Neural cell (in vitro differentiated cells): ENCODE data around the gene LILRB3. TPM values are rescaled to one million over a fixed set of nuclear protein-coding genes. Genes with fewer than 3 reads are reported as not detected.

Source experiments
- H2AFZ ChIP-seq: fragments of 200-600, 300-800 bp; sonication (generic), shearing (Covaris generic); 2 replicates; pipeline ENCODE4 v1.6.0; 2014; ENCODE audit warnings: low read depth, mild to moderate bottlenecking, antibody characterized with exemption, low read length, moderate library complexity
- H3F3A ChIP-seq: fragments of 200-600 bp; shearing (Covaris generic); 2 replicates; pipeline ENCODE4 v1.6.1; 2016; ENCODE audit warnings: mild to moderate bottlenecking, moderate library complexity, mixed read lengths, antibody characterized with exemption, low read length; ENCODE audit not compliant: insufficient read depth, poor library complexity, severe bottlenecking
- H3K27ac ChIP-seq: fragments of 200-600, 300-800 bp; sonication (generic), shearing (Covaris generic); 2 replicates; pipeline ENCODE4 v1.5.1; 2014; ENCODE audit warnings: mild to moderate bottlenecking, low read length, moderate library complexity
- H3K27me3 ChIP-seq: fragments of 300-800, 200-600 bp; sonication (generic), shearing (Covaris generic); 2 replicates; pipeline ENCODE4 v1.6.0; 2014; ENCODE audit warnings: mild to moderate bottlenecking, low read depth, low read length, moderate library complexity; ENCODE audit not compliant: insufficient read depth
- H3K36me3 ChIP-seq: fragments of 300-800, 200-600 bp; sonication (generic), shearing (Covaris generic); 2 replicates; pipeline ENCODE4 v1.5.1; 2014; ENCODE audit warnings: mild to moderate bottlenecking, antibody characterized with exemption, low read length, moderate library complexity; ENCODE audit not compliant: insufficient read depth
- H3K4me2 ChIP-seq: fragments of 300-800, 200-600 bp; sonication (generic), shearing (Covaris generic); 2 replicates; pipeline ENCODE4 v1.6.0; 2014; ENCODE audit warnings: mild to moderate bottlenecking, low read length
- H3K4me3 ChIP-seq: fragments of 300-800, 200-600 bp; sonication (generic), shearing (Covaris generic); 2 replicates; pipeline ENCODE4 v1.5.1; 2014; ENCODE audit warnings: mild to moderate bottlenecking, low read length, moderate library complexity
- H3K79me2 ChIP-seq: fragments of 200-600 bp; shearing (Covaris generic); replicated peaks from 2 replicates; pipeline ENCODE4 v1.6.0; 2014; ENCODE audit warnings: mild to moderate bottlenecking, low read length, moderate library complexity; ENCODE audit not compliant: insufficient read depth
- H3K9ac ChIP-seq: fragments of 300-800, 200-600 bp; sonication (generic), shearing (Covaris generic); 2 replicates; pipeline ENCODE4 v1.6.1; 2016; ENCODE audit warnings: mild to moderate bottlenecking, low read length, mixed read lengths
- H3K9me2 ChIP-seq: fragments of 200-600 bp; shearing (Covaris generic); 2 replicates; pipeline ENCODE4 v1.6.1; 2016; ENCODE audit warnings: mild to moderate bottlenecking, low read length, mixed read lengths; ENCODE audit not compliant: insufficient read depth
- H3K9me3 ChIP-seq: fragments of 200-600, 300-800 bp; sonication (generic), shearing (Covaris generic); 2 replicates; pipeline ENCODE4 v1.6.1; 2016; ENCODE audit warnings: mild to moderate bottlenecking, mixed run types, low read length, moderate library complexity, mixed read lengths
- H4K20me1 ChIP-seq: fragments of 200-600 bp; shearing (Covaris generic); 2 replicates; pipeline ENCODE4 v1.6.1; 2016; ENCODE audit warnings: mild to moderate bottlenecking, mixed run types; ENCODE audit not compliant: insufficient read depth
- CTCF ChIP-seq: fragments of 450-650 bp; IDR thresholded peaks from 2 replicates; pipeline ENCODE4 v1.5.1; 2014; ENCODE audit warnings: antibody characterized with exemption, mild to moderate bottlenecking, moderate library complexity; ENCODE audit not compliant: poor library complexity, severe bottlenecking
- EP300 ChIP-seq: fragments of 450-650 bp; conservative IDR thresholded peaks from 2 replicates; pipeline ENCODE4 v1.6.1; 2014; ENCODE audit warnings: antibody characterized with exemption, mild to moderate bottlenecking, moderate library complexity; ENCODE audit not compliant: poor library complexity, severe bottlenecking
- EZH2 ChIP-seq: fragments of 200-600, 300-800 bp; shearing (Covaris generic), sonication (generic); IDR thresholded peaks from 2 replicates; pipeline ENCODE4 v1.6.1; 2014; ENCODE audit warnings: antibody characterized with exemption, low read length, borderline replicate concordance, mild to moderate bottlenecking; ENCODE audit not compliant: insufficient read depth, poor library complexity, severe bottlenecking
- MXI1 ChIP-seq: fragments of 450-650 bp; conservative IDR thresholded peaks from 2 replicates; pipeline ENCODE4 v1.6.1; 2014; ENCODE audit warnings: antibody characterized with exemption, mild to moderate bottlenecking; ENCODE audit not compliant: poor library complexity, severe bottlenecking
- POLR2AphosphoS5 ChIP-seq: IDR thresholded peaks from 2 replicates; pipeline ENCODE4 v1.6.1; 2012
- RAD21 ChIP-seq: fragments of 450-650 bp; conservative IDR thresholded peaks from 2 replicates; pipeline ENCODE4 v1.6.1; 2014; ENCODE audit warnings: antibody characterized with exemption, mild to moderate bottlenecking, moderate library complexity
- REST ChIP-seq: IDR thresholded peaks from 2 replicates; pipeline ENCODE4 v1.6.1; 2012; ENCODE audit warnings: borderline replicate concordance
- SMC3 ChIP-seq: fragments of 450-650 bp; conservative IDR thresholded peaks from 2 replicates; pipeline ENCODE4 v1.6.1; 2014; ENCODE audit warnings: antibody characterized with exemption, mild to moderate bottlenecking, moderate library complexity; ENCODE audit not compliant: poor library complexity
- TAF1 ChIP-seq: IDR thresholded peaks from 2 replicates; pipeline ENCODE4 v1.6.1; 2012; ENCODE audit warnings: low read depth
- polyA plus RNA-seq: library from polyadenylated mRNA; depleted of rRNA; stranded (reverse); fragments of >200 nt; gene quantifications from 2 replicates; pipeline ENCODE4 v1.2.3, GENCODE V29; 2014

LILRB3 gene
- polyA plus RNA-seq, 1 donor from 2014 or later = not detected

- Histone ChIP-seq H3K79me2 (peaks cover 39% of the 10 kb centered on the region), H4K20me1 (peaks cover 13% of the 10 kb centered on the region)
Observed at GRCh38 chr19:54206831-54207177, 16.0 kb downstream of the LILRB3 start.

GRCh38 chr19:54206030-54206830 lies 16.6 kb downstream of the LILRB3 start:
- no peak for TF ChIP-seq RAD21
- TF ChIP-seq EZH2 = no peak
- TF ChIP-seq REST = no peak
- no peak for TF ChIP-seq MXI1
- TF ChIP-seq EP300 = no peak
- no peak for TF ChIP-seq TAF1
- TF ChIP-seq POLR2AphosphoS5 = no peak
- no peak overlapping the region for H3K9ac ChIP-seq
- H3K9me3 ChIP-seq = no peaks in the 10 kb centered on the region
- no peak overlapping the region for H3K27ac ChIP-seq
- H3K9me2 ChIP-seq = no peaks in the 10 kb centered on the region
- no peaks in the 10 kb centered on the region for H3K36me3 ChIP-seq
- no peak overlapping the region for H2AFZ ChIP-seq
- H3K79me2 ChIP-seq = peaks cover 45% of the 10 kb centered on the region
- H3K4me2 ChIP-seq = no peak overlapping the region
- no peak overlapping the region for H3K4me3 ChIP-seq
- H4K20me1 ChIP-seq = peaks cover 13% of the 10 kb centered on the region
- no peaks in the 10 kb centered on the region for H3K27me3 ChIP-seq
- H3F3A ChIP-seq = no peaks in the 10 kb centered on the region

More at GRCh38 chr19:54206831-54207177, 16.0 kb downstream of the LILRB3 start:
- H3K27ac ChIP-seq = no peak overlapping the region
- H3K9me2 ChIP-seq = no peaks in the 10 kb centered on the region
- no peak overlapping the region for H3K9ac ChIP-seq
- H3F3A ChIP-seq = no peaks in the 10 kb centered on the region
- H3K36me3 ChIP-seq = no peaks in the 10 kb centered on the region
- H2AFZ ChIP-seq = no peak overlapping the region
- TF ChIP-seq MXI1 (no peak), POLR2AphosphoS5 (no peak), TAF1 (no peak), RAD21 (no peak), EP300 (no peak), CTCF (no peak), REST (no peak), SMC3 (no peak), EZH2 (no peak)
- no peak overlapping the region for H3K4me3 ChIP-seq
- no peak overlapping the region for H3K4me2 ChIP-seq
- H3K27me3 ChIP-seq = no peaks in the 10 kb centered on the region
- H3K9me3 ChIP-seq = no peaks in the 10 kb centered on the region
